Calu3 (cell line): ENCODE data around the gene PMIS2. TPM values are rescaled to one million over a fixed set of nuclear protein-coding genes. Genes with fewer than 3 reads are reported as not detected.

Source experiments
- BruUV-seq: library from RNA; stranded (reverse); fragments of 400-500 nt; replicated peaks from 2 replicates; lab custom pipeline; 2021; lab: Mats Ljungman, UMichigan
- CTCF ChIA-PET: fragments of 300-600 bp; sonication (Branson Sonifier 250); formaldehyde crosslinking; loops from one replicate; lab custom pipeline; 2022; ENCODE audit warnings: antibody characterized with exemption; lab: Charles Lee
- DNase-seq: peaks from one replicate; pipeline ENCODE4 v3.0.0; 2022
- H3K27ac Mint-ChIP-seq: one replicate; pipeline ENCODE4 v1.8.0; 2022; ENCODE audit warnings: mixed read lengths; ENCODE audit not compliant: unreplicated experiment
- H3K27me3 Mint-ChIP-seq: one replicate; pipeline ENCODE4 v1.8.0; 2022; ENCODE audit warnings: mixed read lengths; ENCODE audit not compliant: unreplicated experiment
- H3K36me3 Mint-ChIP-seq: one replicate; pipeline ENCODE4 v1.8.0; 2022; ENCODE audit warnings: mild to moderate bottlenecking, moderate library complexity, mixed read lengths; ENCODE audit not compliant: insufficient read depth, unreplicated experiment
- H3K4me1 Mint-ChIP-seq: one replicate; pipeline ENCODE4 v1.8.0; 2022; ENCODE audit warnings: mild to moderate bottlenecking, low read depth, mixed read lengths; ENCODE audit not compliant: unreplicated experiment
- H3K4me3 Mint-ChIP-seq: one replicate; pipeline ENCODE4 v1.8.0; 2022; ENCODE audit warnings: mild to moderate bottlenecking, low read depth, moderate library complexity, mixed read lengths; ENCODE audit not compliant: unreplicated experiment
- H3K9me3 Mint-ChIP-seq: one replicate; pipeline ENCODE4 v1.8.0; 2022; ENCODE audit warnings: low read depth, mixed read lengths; ENCODE audit not compliant: unreplicated experiment
- CTCF ChIP-seq: fragments of 200-600 bp; IDR thresholded peaks from one replicate; pipeline ENCODE4 v1.8.0; 2022; ENCODE audit warnings: antibody characterized with exemption; ENCODE audit not compliant: unreplicated experiment
- intact Hi-C: fragments of 100-400 bp; cut with micrococcal nuclease; formaldehyde crosslinking; loops from one replicate; pipeline ENCODE4 v1.10.0; 2022; ENCODE audit not compliant: unreplicated experiment
- total RNA-seq: library from RNA; stranded (reverse); gene quantifications from 2 replicates; pipeline ENCODE4 v1.2.3, GENCODE V29; 2022

PMIS2 gene
- total RNA-seq, 1 experiment from 2014 or later: not detected

GRCh38 chr19:35551091-35551810 is 34.7 kb upstream of the PMIS2 start:
- no peak overlapping the region for H3K27ac Mint-ChIP-seq
- peaks cover 38% of the 10 kb centered on the region for H3K27me3 Mint-ChIP-seq
- intact Hi-C loops: no loop called here
- H3K9me3 Mint-ChIP-seq: no peaks in the 10 kb centered on the region
- H3K4me3 Mint-ChIP-seq: no peak overlapping the region
- TF ChIP-seq CTCF: no peak
- H3K36me3 Mint-ChIP-seq: peaks cover 29% of the 10 kb centered on the region
- H3K4me1 Mint-ChIP-seq: peaks cover 24% of the 10 kb centered on the region
- DNase-seq: no peak
- BruUV-seq: no TSS peak
- CTCF ChIA-PET: no interaction called here

DNA sequence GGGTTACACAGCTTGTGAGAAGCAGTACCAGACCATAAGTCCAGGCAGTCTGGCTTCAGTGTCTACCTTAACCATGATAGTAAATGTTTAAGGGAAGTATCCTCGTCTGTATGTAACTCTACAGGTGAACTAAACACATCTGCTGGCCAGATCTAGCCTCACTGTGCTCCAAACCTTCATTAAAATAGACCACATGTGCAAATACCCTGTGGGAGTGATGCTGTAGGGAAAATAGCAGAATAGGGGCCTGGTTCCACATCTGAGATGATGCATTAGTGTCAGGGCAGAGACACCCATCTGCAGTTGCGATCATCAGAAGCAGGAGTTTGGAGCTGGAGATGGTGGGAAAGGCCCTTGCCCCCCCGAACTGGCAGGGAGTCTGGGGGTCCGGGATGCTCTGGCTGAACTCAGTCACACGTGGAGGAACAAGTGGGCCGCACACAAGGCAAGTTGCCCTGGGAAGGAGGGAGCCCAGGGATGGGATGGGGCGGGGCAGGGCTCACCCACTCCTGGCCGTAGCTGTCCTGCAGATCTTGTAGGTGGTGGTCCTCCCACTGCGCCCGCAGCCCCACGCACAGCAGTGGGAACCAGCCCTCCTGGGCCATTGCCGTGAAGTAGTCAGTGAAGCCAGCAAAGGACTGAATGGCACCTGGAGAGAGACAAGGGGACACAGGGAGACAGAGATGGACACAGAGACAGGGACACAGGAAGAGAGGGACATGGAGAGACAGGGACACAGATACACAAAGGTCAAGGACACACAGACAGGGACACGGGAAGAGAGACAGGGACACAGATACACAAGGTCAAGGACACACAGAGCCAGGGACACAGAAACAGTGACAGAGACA is 33.2 kb upstream of the PMIS2 start:
- H3K9me3 Mint-ChIP-seq: no peaks in the 10 kb centered on the region
- intact Hi-C loops: no loop called here
- CTCF ChIA-PET: no interaction called here
- DNase-seq: no peak
- H3K36me3 Mint-ChIP-seq: peaks cover 14% of the 10 kb centered on the region
- no peak overlapping the region for H3K4me3 Mint-ChIP-seq
- peaks cover 13% of the 10 kb centered on the region for H3K4me1 Mint-ChIP-seq
- TF ChIP-seq CTCF: no peak
- BruUV-seq: no TSS peak
- peaks cover 50% of the 10 kb centered on the region for H3K27me3 Mint-ChIP-seq
- H3K27ac Mint-ChIP-seq: no peak overlapping the region

DNA sequence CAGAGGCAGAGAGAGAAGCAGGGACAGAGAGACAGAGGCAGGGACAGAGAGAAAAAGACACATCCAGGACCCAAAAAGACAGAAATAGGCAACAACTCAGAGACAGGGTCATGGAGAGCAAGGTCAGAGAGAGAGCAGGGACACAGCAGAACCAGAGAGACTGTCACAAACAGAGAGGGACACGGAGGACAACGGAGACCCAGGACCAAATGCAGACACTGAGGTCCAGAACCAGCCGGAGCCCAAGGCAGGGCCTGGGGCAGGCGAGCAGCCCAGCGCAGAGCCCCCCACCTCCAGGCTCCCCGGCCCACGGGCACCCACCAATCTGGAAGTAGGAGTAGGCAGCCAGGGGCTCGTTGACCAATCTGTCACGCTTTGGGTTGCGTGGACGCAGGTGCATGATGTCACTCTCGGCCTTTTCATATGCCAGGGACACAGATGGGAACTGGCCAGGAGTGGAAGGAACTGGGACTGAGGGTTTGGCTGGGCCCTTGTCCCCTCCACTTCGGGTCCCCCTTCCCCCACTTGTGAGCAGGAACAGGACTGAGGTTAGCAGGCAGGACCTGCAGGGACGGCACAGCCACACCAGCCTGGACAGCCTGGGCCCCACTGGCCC is 32.5 kb upstream of the PMIS2 start:
- Mint-ChIP-seq H3K4me1 (peaks cover 12% of the 10 kb centered on the region), H3K27me3 (peaks cover 51% of the 10 kb centered on the region), H3K4me3 (no peak overlapping the region), H3K9me3 (no peaks in the 10 kb centered on the region), H3K36me3 (peaks cover 13% of the 10 kb centered on the region), H3K27ac (no peak overlapping the region)
- DNase-seq: no peak
- intact Hi-C loops: no loop called here
- BruUV-seq: no TSS peak
- TF ChIP-seq CTCF: no peak
- CTCF ChIA-PET: interaction anchor here (0.6 kb wide), 1 partner anchor 122 kb away, joined by 3 read pairs; no protein-coding TSS in a partner anchor

DNA sequence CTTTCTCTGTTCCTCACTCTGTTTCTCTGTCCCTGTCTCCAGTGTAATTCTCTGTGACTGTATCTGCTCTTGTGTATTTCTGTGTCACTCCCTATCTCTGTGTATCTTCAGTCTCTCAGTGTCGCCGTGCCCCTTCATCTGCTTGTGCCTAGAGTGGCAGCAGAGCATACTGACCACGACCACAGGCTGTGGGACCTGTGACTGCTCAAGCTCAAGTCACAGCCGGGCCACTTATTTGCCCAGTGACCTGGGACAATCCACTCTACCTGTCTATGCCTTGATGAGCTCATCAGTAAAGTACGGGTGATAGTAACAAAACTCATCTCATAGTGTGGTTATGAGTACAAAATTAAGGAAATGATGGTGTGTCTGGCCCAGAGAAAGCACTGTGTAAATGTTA is 31.9 kb upstream of the PMIS2 start:
- Mint-ChIP-seq H3K9me3 (no peaks in the 10 kb centered on the region), H3K4me3 (no peak overlapping the region), H3K36me3 (peaks cover 8% of the 10 kb centered on the region), H3K4me1 (peaks cover 6% of the 10 kb centered on the region), H3K27me3 (peaks cover 54% of the 10 kb centered on the region), H3K27ac (no peak overlapping the region)
- no peak for TF ChIP-seq CTCF
- no TSS peak for BruUV-seq
- no peak for DNase-seq
- intact Hi-C loops: loop anchor here (2.0 kb wide), 2 partner anchors 139 to 163 kb away; no protein-coding TSS in a partner anchor
- CTCF ChIA-PET: interaction anchor here (0.6 kb wide), 1 partner anchor 123 kb away, joined by 3 read pairs; no protein-coding TSS in a partner anchor
